MCF 10A (cell line): Measurements from ENCODE around the gene SF3B2. TPM values are rescaled to one million over a fixed set of nuclear protein-coding genes. Genes with fewer than 3 reads are reported as not detected.
"Not testable (repeated sequence)": the region's sequence is repeated elsewhere in the genome, so short reads cannot be mapped to it uniquely, and the experiment has no call there.

Experiments used
- BruUV-seq: library from RNA; stranded (reverse); fragments of 400-500 nt; replicated peaks from 2 replicates; lab custom pipeline; 2021; lab: Mats Ljungman, UMichigan
- CTCF ChIA-PET: fragments of 300-600 bp; sonication (Branson Sonifier 250); formaldehyde crosslinking; extraction: SDS; loops from one replicate; lab custom pipeline; 2021; ENCODE audit warnings: antibody characterized with exemption, inconsistent platforms; lab: Yijun Ruan, JAX
- POLR2A ChIA-PET: fragments of 300-600, 350-650 bp; sonication (Branson Sonifier 250); formaldehyde crosslinking; extraction: SDS; loops from one replicate; lab custom pipeline; 2020; ENCODE audit warnings: antibody characterized with exemption, inconsistent platforms; lab: Yijun Ruan, JAX
- DNase-seq: peaks from one replicate; pipeline ENCODE4 v3.0.0-alpha.2; 2018; ENCODE audit not compliant: unreplicated experiment
- H3K27ac Mint-ChIP-seq: one replicate; pipeline ENCODE4 v1.8.0; 2022; ENCODE audit warnings: mild to moderate bottlenecking, low read depth, mixed read lengths; ENCODE audit not compliant: unreplicated experiment
- H3K27me3 Mint-ChIP-seq: one replicate; pipeline ENCODE4 v1.8.0; 2022; ENCODE audit warnings: mixed read lengths; ENCODE audit not compliant: insufficient read depth, unreplicated experiment
- H3K36me3 Mint-ChIP-seq: one replicate; pipeline ENCODE4 v1.8.0; 2022; ENCODE audit warnings: mild to moderate bottlenecking, moderate library complexity, mixed read lengths; ENCODE audit not compliant: insufficient read depth, unreplicated experiment
- H3K4me1 Mint-ChIP-seq: one replicate; pipeline ENCODE4 v1.8.0; 2022; ENCODE audit warnings: mixed read lengths; ENCODE audit not compliant: insufficient read depth, unreplicated experiment
- H3K4me3 Mint-ChIP-seq: one replicate; pipeline ENCODE4 v1.8.0; 2022; ENCODE audit warnings: mild to moderate bottlenecking, moderate library complexity, mixed read lengths; ENCODE audit not compliant: unreplicated experiment
- H3K9me3 Mint-ChIP-seq: one replicate; pipeline ENCODE4 v1.8.0; 2022; ENCODE audit warnings: mixed read lengths; ENCODE audit not compliant: unreplicated experiment
- CTCF ChIP-seq: fragments of 200-600 bp; IDR thresholded peaks from one replicate; pipeline ENCODE4 v1.8.0; 2022; ENCODE audit warnings: antibody characterized with exemption, mild to moderate bottlenecking; ENCODE audit not compliant: unreplicated experiment
- intact Hi-C: fragments of 100-400 bp; cut with micrococcal nuclease; formaldehyde crosslinking; loops from 2 replicates; pipeline ENCODE4 v1.14.1; 2022
- total RNA-seq: library from RNA; stranded (reverse); gene quantifications from 2 replicates; pipeline ENCODE4 v1.2.3, GENCODE V29; 2022

The SF3B2 gene
- total RNA-seq, 1 experiment from 2014 or later: 241 TPM

- DNase-seq: no peak
- no peaks in the 10 kb centered on the region for H3K36me3 Mint-ChIP-seq
- peaks cover 45% of the 10 kb centered on the region for H3K4me1 Mint-ChIP-seq
These were observed 57.1 kb downstream of the SF3B2 start for GRCh38 chr11:66109294-66109693.

GRCh38 chr11:66111158-66111557, 59.0 kb downstream of the SF3B2 start:
- Mint-ChIP-seq H3K27ac (peak overlapping the region; percentile 91), H3K27me3 (no peaks in the 10 kb centered on the region), H3K4me1 (peaks cover 45% of the 10 kb centered on the region), H3K4me3 (no peak overlapping the region), H3K9me3 (no peaks in the 10 kb centered on the region), H3K36me3 (no peaks in the 10 kb centered on the region)
- BruUV-seq: no TSS peak
- no peak for TF ChIP-seq CTCF
- no peak for DNase-seq
- CTCF ChIA-PET: interaction anchor here (1.0 kb wide), 2 partner anchors 42 to 43 kb away, joined by 3 to 4 read pairs; no protein-coding TSS in a partner anchor
- intact Hi-C loops: no loop called here
- POLR2A ChIA-PET: interaction anchor here (0.7 to 1.1 kb wide), 2 partner anchors 8 to 40 kb away, joined by 3 to 4 read pairs; no protein-coding TSS in a partner anchor

More at GRCh38 chr11:66109294-66109693, 57.1 kb downstream of the SF3B2 start:
- ChIA-PET CTCF (interaction anchor here (1.4 to 1.8 kb wide), 2 partner anchors 41 to 42 kb away, joined by 3 to 5 read pairs; no protein-coding TSS in a partner anchor), POLR2A (no interaction called here)
- no peaks in the 10 kb centered on the region for H3K27me3 Mint-ChIP-seq
- H3K27ac Mint-ChIP-seq: no peak overlapping the region
- intact Hi-C loops: no loop called here
- H3K4me3 Mint-ChIP-seq: no peak overlapping the region
- TF ChIP-seq CTCF: no peak
- H3K9me3 Mint-ChIP-seq: no peaks in the 10 kb centered on the region
- no TSS peak for BruUV-seq

GRCh38 chr11:66112041-66112491, 59.9 kb downstream of the SF3B2 start:
- H3K27ac Mint-ChIP-seq: peak overlapping the region; percentile 91
- H3K4me3 Mint-ChIP-seq: no peak overlapping the region
- ChIA-PET CTCF (interaction anchor here (1.0 kb wide), 1 partner anchor 43 kb away, joined by 3 read pairs; no protein-coding TSS in a partner anchor), POLR2A (interaction anchor here (1.1 to 2.0 kb wide), 3 partner anchors 12 to 41 kb away, joined by 4 to 8 read pairs (median 6); partner anchors contain the start of gene PACS1)
- intact Hi-C loops: no loop called here
- DNase-seq: no peak
- peaks cover 46% of the 10 kb centered on the region for H3K4me1 Mint-ChIP-seq
- no peaks in the 10 kb centered on the region for H3K36me3 Mint-ChIP-seq
- H3K27me3 Mint-ChIP-seq: no peaks in the 10 kb centered on the region
- BruUV-seq: no TSS peak
- TF ChIP-seq CTCF: no peak
- H3K9me3 Mint-ChIP-seq: no peaks in the 10 kb centered on the region

GRCh38 chr11:66112601-66113499, 60.7 kb downstream of the SF3B2 start:
- CTCF ChIA-PET: interaction anchor here (0.5 to 0.6 kb wide), 2 partner anchors 33 to 224 kb away, joined by 3 read pairs; no protein-coding TSS in a partner anchor
- no peaks in the 10 kb centered on the region for H3K27me3 Mint-ChIP-seq
- TF ChIP-seq CTCF: no peak
- DNase-seq: peak; percentile 83
- peak overlapping the region; percentile 91 for H3K27ac Mint-ChIP-seq
- POLR2A ChIA-PET: interaction anchor here (0.6 to 2.0 kb wide), 9 partner anchors 10 to 197 kb away, joined by 3 to 9 read pairs (median 5); partner anchors contain the start of gene PACS1
- H3K9me3 Mint-ChIP-seq: no peaks in the 10 kb centered on the region
- H3K36me3 Mint-ChIP-seq: no peaks in the 10 kb centered on the region
- no peak overlapping the region for H3K4me3 Mint-ChIP-seq
- peaks cover 42% of the 10 kb centered on the region for H3K4me1 Mint-ChIP-seq
- BruUV-seq: no TSS peak
- intact Hi-C loops: no loop called here

GRCh38 chr11:66114957-66115356, 62.8 kb downstream of the SF3B2 start:
- H3K27ac Mint-ChIP-seq, H3K4me3 Mint-ChIP-seq, H3K36me3 Mint-ChIP-seq, H3K27me3 Mint-ChIP-seq, intact Hi-C loops, H3K9me3 Mint-ChIP-seq, DNase-seq, BruUV-seq: not testable (repeated sequence)
- peaks cover 49% of the 10 kb centered on the region for H3K4me1 Mint-ChIP-seq
- POLR2A ChIA-PET: interaction anchor here (0.7 kb wide), 1 partner anchor 34 kb away, joined by 5 read pairs; no protein-coding TSS in a partner anchor
- CTCF ChIA-PET: interaction anchor here (0.5 to 0.9 kb wide), 4 partner anchors 19 to 150 kb away, joined by 3 to 5 read pairs (median 4); no protein-coding TSS in a partner anchor
